IMR-90 (cell line): ENCODE results near the gene PHLDB1. TPM values are rescaled to one million over a fixed set of nuclear protein-coding genes. Genes with fewer than 3 reads are reported as not detected.

ENCODE experiments used
- ATAC-seq: fragments of 200-7000 bp; cut with Tn5 transposase; 2 replicates; pipeline ENCODE4 v1.9.1; 2020; ENCODE audit warnings: low read depth, mild to moderate bottlenecking, moderate library complexity
- BruUV-seq: library from RNA; stranded (reverse); fragments of 400-500 nt; replicated peaks from 2 replicates; lab custom pipeline; 2021; lab: Mats Ljungman, UMichigan
- CTCF ChIA-PET: fragments of 300-600 bp; formaldehyde crosslinking; extraction: SDS; loops from one replicate; lab custom pipeline; 2021; ENCODE audit warnings: antibody characterized with exemption; lab: Yijun Ruan, JAX
- POLR2A ChIA-PET: fragments of 300-600 bp; sonication (Branson Sonifier 250); formaldehyde crosslinking; loops from one replicate; lab custom pipeline; 2022; ENCODE audit warnings: antibody characterized with exemption; ENCODE audit not compliant: unreplicated experiment; lab: Charles Lee
- DNase-seq: peaks from one replicate; pipeline ENCODE4 v3.0.0; 2013
- H2AFZ ChIP-seq: replicated peaks from 2 replicates; pipeline ENCODE3; 2013; ENCODE audit warnings: low read length, mild to moderate bottlenecking; ENCODE audit not compliant: poor library complexity
- H2AK5ac ChIP-seq: 2 replicates; pipeline ENCODE4 v1.6.1; 2013; ENCODE audit warnings: low read depth, low read length, inconsistent platforms
- H2AK9ac ChIP-seq: replicated peaks from 2 replicates; pipeline ENCODE3; 2013; ENCODE audit warnings: mild to moderate bottlenecking, low read depth, low read length, moderate library complexity; ENCODE audit not compliant: poor library complexity
- H2BK120ac ChIP-seq: 2 replicates; pipeline ENCODE4 v1.6.1; 2013; ENCODE audit warnings: low read depth, low read length, inconsistent platforms
- H2BK15ac ChIP-seq: 3 replicates; pipeline ENCODE4 v1.6.1; 2013; ENCODE audit warnings: low read depth, low read length, inconsistent platforms
- H2BK20ac ChIP-seq: 2 replicates; pipeline ENCODE4 v1.6.1; 2013; ENCODE audit warnings: low read depth, mild to moderate bottlenecking, inconsistent platforms, low read length, moderate library complexity
- H2BK5ac ChIP-seq: 2 replicates; pipeline ENCODE4 v1.6.1; 2013; ENCODE audit warnings: mild to moderate bottlenecking, low read depth, low read length, inconsistent platforms; ENCODE audit not compliant: poor library complexity, severe bottlenecking
- H3K14ac ChIP-seq: replicated peaks from 2 replicates; pipeline ENCODE4 v1.6.1; 2013; ENCODE audit warnings: low read depth, low read length, inconsistent platforms
- H3K18ac ChIP-seq: 2 replicates; pipeline ENCODE4 v1.6.1; 2013; ENCODE audit warnings: low read depth, low read length, control low read depth
- H3K23ac ChIP-seq: 2 replicates; pipeline ENCODE4 v1.6.1; 2013; ENCODE audit warnings: low read depth, low read length, inconsistent platforms
- H3K27ac ChIP-seq: 2 replicates; pipeline ENCODE4 v1.5.1; 2013; ENCODE audit warnings: mild to moderate bottlenecking, control low read depth, low read length; ENCODE audit not compliant: insufficient read depth
- H3K27me3 ChIP-seq: 2 replicates; pipeline ENCODE4 v1.6.1; 2013; ENCODE audit warnings: low read length; ENCODE audit not compliant: control insufficient read depth, insufficient read depth
- H3K36me3 ChIP-seq: 2 replicates; pipeline ENCODE4 v1.6.1; 2013; ENCODE audit warnings: low read length, mixed read lengths; ENCODE audit not compliant: control insufficient read depth, insufficient read depth
- H3K4ac ChIP-seq: 2 replicates; pipeline ENCODE4 v1.6.1; 2013; ENCODE audit warnings: low read depth, low read length, inconsistent platforms
- H3K4me1 ChIP-seq: 2 replicates; pipeline ENCODE4 v1.6.1; 2013; ENCODE audit warnings: low read length, mixed read lengths; ENCODE audit not compliant: control insufficient read depth, insufficient read depth
- H3K4me2 ChIP-seq: 2 replicates; pipeline ENCODE4 v1.6.1; 2013; ENCODE audit warnings: low read depth, mild to moderate bottlenecking, control low read depth, low read length, moderate library complexity
- H3K4me3 ChIP-seq: 2 replicates; pipeline ENCODE4 v1.5.1; 2013; ENCODE audit warnings: low read depth, mild to moderate bottlenecking, control low read depth, low read length, moderate library complexity; ENCODE audit not compliant: insufficient read depth
- H3K56ac ChIP-seq: 2 replicates; pipeline ENCODE4 v1.6.1; 2013; ENCODE audit warnings: low read length, inconsistent platforms; ENCODE audit not compliant: insufficient read depth; ENCODE audit errors: extremely low read depth
- H3K79me1 ChIP-seq, 2 experiments: 2 replicates each; pipeline ENCODE4 v1.6.1; 2013; ENCODE audit warnings: low read length in 2 of 2, inconsistent platforms in 1 of 2, low read depth in 1 of 2
- H3K9ac ChIP-seq: 2 replicates; pipeline ENCODE4 v1.6.1; 2013; ENCODE audit warnings: low read depth, low read length, control low read depth
- H3K9me1 ChIP-seq: 2 replicates; pipeline ENCODE4 v1.6.1; 2013; ENCODE audit warnings: low read length, inconsistent platforms; ENCODE audit not compliant: insufficient read depth
- H3K9me3 ChIP-seq: 2 replicates; pipeline ENCODE4 v1.6.1; 2013; ENCODE audit warnings: low read length; ENCODE audit not compliant: control insufficient read depth, insufficient read depth
- H4K20me1 ChIP-seq: 2 replicates; pipeline ENCODE4 v1.6.1; 2013; ENCODE audit warnings: low read length, inconsistent platforms; ENCODE audit not compliant: insufficient read depth
- H4K5ac ChIP-seq: 2 replicates; pipeline ENCODE4 v1.6.1; 2013; ENCODE audit warnings: mild to moderate bottlenecking, low read depth, low read length, control low read depth
- H4K8ac ChIP-seq, 2 experiments: 2 replicates each; pipeline ENCODE4 v1.6.1; 2013; ENCODE audit warnings: low read depth in 2 of 2, low read length in 2 of 2, control low read depth in 1 of 2, inconsistent platforms in 1 of 2
- H4K91ac ChIP-seq: 2 replicates; pipeline ENCODE4 v1.6.1; 2013; ENCODE audit warnings: low read depth, low read length, inconsistent platforms; ENCODE audit not compliant: insufficient read depth
- MAFK ChIP-seq: IDR thresholded peaks from 2 replicates; pipeline ENCODE4 v1.6.1; 2012; ENCODE audit warnings: low read depth, low read length, improper control_type of control experiment
- NFE2L2 ChIP-seq: fragments of 150-350 bp; IDR thresholded peaks from 2 replicates; pipeline ENCODE4 v1.6.1; 2016; ENCODE audit warnings: low read depth, mild to moderate bottlenecking, low read length
- WGBS, 2 experiments: methylation state at CpG; one replicate each; pipeline versions ENCODE4 v1.1.5 to v1.1.7; 2013; ENCODE audit warnings: missing lambda C conversion rate in 2 of 2; ENCODE audit not compliant: insufficient read length in 1 of 2; ENCODE audit errors: extremely low coverage in 2 of 2; 5-methylcytosine and 5-hydroxymethylcytosine counted together
- dilution Hi-C: fragments of 300-500 bp; cut with HindIII; formaldehyde crosslinking; loops from one replicate; pipeline ENCODE4 v1.14.3; 2018; ENCODE audit warnings: low sequenced_read_pairs; ENCODE audit not compliant: unreplicated experiment
- in situ Hi-C: fragments of 300-500 bp; cut with MboI; formaldehyde crosslinking; loops from 3 replicates; pipeline ENCODE4 v1.14.3; 2019; ENCODE audit warnings: low sequenced_read_pairs, inconsistent platforms, mixed read lengths
- intact Hi-C: fragments of 100-400 bp; cut with micrococcal nuclease; formaldehyde crosslinking; loops from 2 replicates; pipeline ENCODE4 v1.10.0; 2022
- polyA plus RNA-seq, 3 experiments: library from polyadenylated mRNA; depleted of rRNA; stranded (reverse); fragments of >200 nt; gene quantifications; 2 replicates each; pipeline ENCODE4 v1.2.3, GENCODE V29; 2012; ENCODE audit warnings: low replicate concordance in 1 of 3
- total RNA-seq: library from RNA; depleted of rRNA; stranded (reverse); fragments of >200 nt; gene quantifications from 2 replicates; pipeline ENCODE4 v1.2.3, GENCODE V29; 2012

The PHLDB1 gene
- total and polyA plus RNA-seq, 2 of the 4 experiments (the other 2 are of a cell fraction): 40.0 to 90.4 TPM

DNA sequence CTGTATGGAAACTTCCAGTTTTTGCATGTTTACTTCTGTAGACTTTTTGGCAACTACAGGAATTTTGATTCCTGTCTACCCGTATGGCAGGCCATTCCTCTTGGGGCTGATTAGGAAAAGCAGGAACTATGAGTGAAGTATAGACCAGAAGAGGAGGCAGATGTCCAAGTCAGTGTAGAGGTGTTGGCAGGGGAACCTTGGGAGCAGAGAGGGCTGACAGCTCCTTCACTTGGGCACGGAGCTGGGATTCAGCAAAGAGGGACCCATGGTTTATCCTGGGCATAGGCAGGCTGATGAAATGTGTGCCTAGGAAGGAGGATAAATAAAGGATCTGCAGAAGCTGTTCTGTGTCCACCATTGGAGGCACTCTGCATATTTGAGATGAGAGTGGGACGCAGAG is 39.0 kb downstream of the PHLDB1 start:
- CTCF ChIA-PET: no interaction called here
- WGBS, 2 experiments: no CpG with 5 or more reads among the region's 3 CpGs
- Histone ChIP-seq H3K4me3 (no peak overlapping the region), H3K14ac (no peak overlapping the region), H4K8ac (no peak overlapping the region), H3K56ac (no peak overlapping the region), H2BK5ac (no peak overlapping the region), H4K5ac (no peak overlapping the region), H2BK20ac (no peak overlapping the region), H4K20me1 (peaks cover 28% of the 10 kb centered on the region), H4K91ac (no peak overlapping the region), H3K18ac (no peak overlapping the region), H2AK9ac (no peak overlapping the region), H3K9me1 (no peaks in the 10 kb centered on the region; the same call in 1 of the 2 replicates), H3K4me2 (no peak overlapping the region), H3K79me1 (peaks cover 35 to 70% of the 10 kb centered on the region in 2 experiments), H2AFZ (no peak overlapping the region), H3K27me3 (no peaks in the 10 kb centered on the region), H3K23ac (no peak overlapping the region), H3K9ac (no peak overlapping the region), H2AK5ac (no peak overlapping the region), H2BK120ac (no peak overlapping the region), H3K4ac (no peak overlapping the region), H2BK15ac (no peak overlapping the region), H3K9me3 (no peaks in the 10 kb centered on the region), H3K27ac (no peak overlapping the region), H3K4me1 (0 out of 2 replicates have a peak, but pooled peaks cover 1% of the 10 kb centered on the region), H3K36me3 (peaks cover 83% of the 10 kb centered on the region)
- POLR2A ChIA-PET: interaction anchor here (0.6 to 1.0 kb wide), 2 partner anchors 24 to 64 kb away, joined by 3 to 14 read pairs; no protein-coding TSS in a partner anchor
- intact Hi-C loops (no loop called here), dilution Hi-C loops (no loop called here), in situ Hi-C loops (no loop called here)
- ATAC-seq (no peak), DNase-seq (no peak)
- TF ChIP-seq NFE2L2 (no peak), MAFK (no peak)
- BruUV-seq: no TSS peak
